Omental fat pad (tissue), 4 donors: Measurements from ENCODE around the gene MRM3. TPM values are rescaled to one million over a fixed set of nuclear protein-coding genes. Genes with fewer than 3 reads are reported as not detected.

Experiments used
- ATAC-seq: fragments of 150-250 bp; one replicate; pipeline ENCODE4 v1.9.1; 2016; ENCODE audit warnings: mild to moderate bottlenecking, moderate library complexity; ENCODE audit not compliant: low FRiP score
- DNase-seq: peaks from one replicate; pipeline ENCODE4 v3.0.0-alpha.2; 2019; ENCODE audit warnings: low spot score
- total RNA-seq, 4 donors: library from RNA; depleted of rRNA; stranded (reverse); fragments of >200 nt; gene quantifications; one replicate each; pipeline ENCODE4 v1.1.0, GENCODE V29; 2016
- TF ChIP-seq, protein P1 (sequence below), 3 donors: fragments of 450-650 bp; IDR thresholded peaks; one replicate each; pipeline ENCODE4 v1.5.1; 2016 to 2017; ENCODE audit warnings: antibody characterized with exemption in 3 of 3, mild to moderate bottlenecking in 3 of 3, moderate library complexity in 2 of 3

Gene MRM3, protein sequence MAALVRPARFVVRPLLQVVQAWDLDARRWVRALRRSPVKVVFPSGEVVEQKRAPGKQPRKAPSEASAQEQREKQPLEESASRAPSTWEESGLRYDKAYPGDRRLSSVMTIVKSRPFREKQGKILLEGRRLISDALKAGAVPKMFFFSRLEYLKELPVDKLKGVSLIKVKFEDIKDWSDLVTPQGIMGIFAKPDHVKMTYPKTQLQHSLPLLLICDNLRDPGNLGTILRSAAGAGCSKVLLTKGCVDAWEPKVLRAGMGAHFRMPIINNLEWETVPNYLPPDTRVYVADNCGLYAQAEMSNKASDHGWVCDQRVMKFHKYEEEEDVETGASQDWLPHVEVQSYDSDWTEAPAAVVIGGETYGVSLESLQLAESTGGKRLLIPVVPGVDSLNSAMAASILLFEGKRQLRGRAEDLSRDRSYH
- total RNA-seq, result 10 to 100 TPM; 14.0 to 23.8 (median 16.0) TPM

DNA sequence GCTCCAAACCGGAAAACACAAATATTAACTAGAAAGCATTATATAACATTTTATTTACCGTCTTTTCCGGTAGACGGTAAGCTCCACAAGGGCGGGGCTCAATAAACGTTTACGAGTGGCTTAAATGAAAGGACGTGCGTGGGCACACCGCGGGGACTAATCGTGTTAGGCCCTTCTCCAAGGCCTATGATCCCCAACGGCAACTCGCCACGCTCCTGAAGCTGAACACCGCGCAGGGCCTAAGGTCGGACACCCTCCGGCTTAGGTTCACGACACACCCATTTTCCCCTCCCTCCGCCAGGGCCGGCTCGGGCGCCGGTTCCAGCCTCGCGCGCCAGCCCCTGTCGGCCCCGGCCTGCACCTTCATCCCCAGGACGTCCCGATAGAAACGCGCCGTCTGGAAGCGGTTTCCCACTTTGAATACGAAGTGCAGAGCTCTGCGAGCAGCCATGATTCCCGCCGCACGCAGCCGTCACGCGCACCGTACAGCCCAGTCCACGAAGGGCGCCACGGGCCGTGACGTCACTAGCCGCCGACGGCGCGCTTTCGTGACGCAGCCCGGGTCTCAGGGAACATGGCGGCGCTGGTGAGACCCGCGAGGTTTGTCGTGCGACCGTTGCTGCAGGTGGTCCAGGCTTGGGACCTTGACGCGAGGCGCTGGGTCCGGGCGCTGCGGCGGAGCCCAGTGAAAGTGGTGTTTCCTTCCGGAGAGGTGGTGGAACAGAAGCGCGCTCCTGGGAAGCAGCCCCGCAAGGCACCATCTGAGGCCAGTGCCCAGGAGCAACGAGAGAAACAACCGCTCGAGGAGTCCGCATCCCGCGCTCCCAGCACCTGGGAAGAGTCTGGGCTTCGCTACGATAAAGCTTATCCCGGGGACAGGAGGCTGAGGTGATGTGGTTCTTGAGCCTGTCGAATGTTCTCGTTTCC lies at the start of gene MRM3, which contains the start of gene GLOD4:
TSS of gene MRM3 (plus strand) at position 549 of the 927 bp plus-strand sequence. CDS start at position 575, 26 bp downstream.
TSS of gene GLOD4 (minus strand) at position 476 of the 927 bp plus-strand sequence. CDS start at position 451, 25 bp downstream.
- TF ChIP-seq, protein P1, sequence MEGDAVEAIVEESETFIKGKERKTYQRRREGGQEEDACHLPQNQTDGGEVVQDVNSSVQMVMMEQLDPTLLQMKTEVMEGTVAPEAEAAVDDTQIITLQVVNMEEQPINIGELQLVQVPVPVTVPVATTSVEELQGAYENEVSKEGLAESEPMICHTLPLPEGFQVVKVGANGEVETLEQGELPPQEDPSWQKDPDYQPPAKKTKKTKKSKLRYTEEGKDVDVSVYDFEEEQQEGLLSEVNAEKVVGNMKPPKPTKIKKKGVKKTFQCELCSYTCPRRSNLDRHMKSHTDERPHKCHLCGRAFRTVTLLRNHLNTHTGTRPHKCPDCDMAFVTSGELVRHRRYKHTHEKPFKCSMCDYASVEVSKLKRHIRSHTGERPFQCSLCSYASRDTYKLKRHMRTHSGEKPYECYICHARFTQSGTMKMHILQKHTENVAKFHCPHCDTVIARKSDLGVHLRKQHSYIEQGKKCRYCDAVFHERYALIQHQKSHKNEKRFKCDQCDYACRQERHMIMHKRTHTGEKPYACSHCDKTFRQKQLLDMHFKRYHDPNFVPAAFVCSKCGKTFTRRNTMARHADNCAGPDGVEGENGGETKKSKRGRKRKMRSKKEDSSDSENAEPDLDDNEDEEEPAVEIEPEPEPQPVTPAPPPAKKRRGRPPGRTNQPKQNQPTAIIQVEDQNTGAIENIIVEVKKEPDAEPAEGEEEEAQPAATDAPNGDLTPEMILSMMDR (IDR thresholded peaks at IDR 0.05), result no peak
- DNase-seq (peak; percentile 95), ATAC-seq (peak; percentile 95)

DNA sequence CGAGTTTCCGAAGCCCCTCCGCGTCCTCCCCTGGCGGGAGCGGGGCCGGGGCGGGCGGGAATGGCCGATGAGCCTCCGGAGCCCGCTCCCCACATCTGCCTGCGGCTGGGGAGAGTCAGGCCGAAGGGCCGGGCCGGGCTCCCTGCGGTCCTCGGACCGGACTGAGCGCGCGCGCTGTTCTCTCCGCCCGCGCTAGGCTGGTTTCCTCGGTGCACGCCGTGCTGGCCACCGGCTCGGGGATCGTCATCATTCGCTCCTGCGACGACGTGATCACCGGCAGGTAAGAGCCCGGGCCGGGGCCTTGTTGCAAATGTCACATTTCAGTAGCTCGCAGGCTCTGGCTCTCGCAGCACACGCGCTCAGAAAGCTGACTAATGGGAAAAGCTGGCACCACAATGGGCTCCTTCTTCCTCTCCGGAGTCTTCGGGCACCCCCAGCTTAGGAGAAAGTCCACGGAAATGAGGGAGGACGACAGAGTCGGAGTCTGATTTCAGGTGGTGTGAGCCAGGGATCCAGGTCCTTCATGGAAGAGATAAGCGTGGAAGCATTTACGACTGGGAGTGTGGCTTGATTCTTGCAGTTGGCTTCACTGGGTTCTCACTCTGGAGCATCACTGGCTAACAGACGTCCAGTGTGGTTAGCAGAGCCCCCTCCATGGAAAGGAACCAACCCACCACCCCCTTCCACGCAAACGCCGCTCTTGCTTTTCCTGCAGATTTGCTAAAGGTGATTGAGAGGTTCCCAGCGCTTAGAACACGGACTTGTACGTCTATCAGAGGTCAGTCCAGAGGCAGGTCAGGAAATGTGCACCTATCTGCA lies 49.0 kb upstream of the MRM3 start:
- TF ChIP-seq, protein P1 (IDR thresholded peaks at IDR 0.05), result no peak
- ATAC-seq, result peak; percentile 39
- DNase-seq, result no peak

DNA sequence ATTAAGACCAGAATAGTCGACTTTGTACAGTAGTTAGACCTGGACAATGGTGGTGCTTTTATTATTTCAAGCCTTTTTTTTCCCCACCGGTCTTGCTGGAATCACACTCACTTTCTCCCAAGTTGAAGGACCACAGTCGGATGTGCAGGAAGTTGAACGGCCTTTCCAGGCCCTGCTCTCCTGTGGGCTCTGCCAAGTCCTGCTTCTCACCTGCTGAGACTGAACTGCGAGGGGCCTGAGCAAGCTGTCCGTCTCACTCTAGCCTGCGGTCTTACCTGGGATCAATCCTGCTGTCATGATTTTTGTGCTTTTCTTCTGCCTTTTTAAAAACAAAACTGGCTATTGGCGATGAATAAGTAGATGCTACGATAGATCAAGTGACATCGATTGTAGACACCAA lies 48.4 kb upstream of the MRM3 start:
- ATAC-seq (no peak), DNase-seq (no peak)
- TF ChIP-seq, protein P1 (IDR thresholded peaks at IDR 0.05), result no peak

DNA sequence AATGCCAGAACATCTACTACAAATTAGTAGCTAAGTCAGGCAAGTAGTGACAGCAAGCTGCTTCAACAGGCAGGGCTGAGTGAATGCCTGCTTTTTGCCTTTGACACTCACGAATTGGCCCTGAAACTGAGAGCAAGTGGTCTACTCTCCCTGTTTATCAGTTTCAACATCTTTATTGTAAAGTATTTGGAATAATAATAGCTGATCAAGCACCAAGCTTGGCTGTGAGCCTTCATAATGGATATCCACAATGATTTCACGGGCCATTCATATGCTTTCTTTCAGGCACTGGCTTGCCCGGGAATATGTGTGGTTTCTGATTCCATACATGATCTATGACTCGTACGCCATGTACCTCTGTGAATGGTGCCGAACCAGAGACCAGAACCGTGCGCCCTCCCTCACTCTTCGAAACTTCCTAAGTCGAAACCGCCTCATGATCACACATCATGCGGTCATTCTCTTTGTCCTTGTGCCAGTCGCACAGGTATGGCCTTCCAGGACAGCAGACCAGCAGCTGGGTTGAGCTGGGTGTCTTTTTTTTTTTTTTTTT lies 44.5 kb upstream of the MRM3 start:
- TF ChIP-seq, protein P1 (IDR thresholded peaks at IDR 0.05), result no peak
- DNase-seq (no peak), ATAC-seq (no peak)

DNA sequence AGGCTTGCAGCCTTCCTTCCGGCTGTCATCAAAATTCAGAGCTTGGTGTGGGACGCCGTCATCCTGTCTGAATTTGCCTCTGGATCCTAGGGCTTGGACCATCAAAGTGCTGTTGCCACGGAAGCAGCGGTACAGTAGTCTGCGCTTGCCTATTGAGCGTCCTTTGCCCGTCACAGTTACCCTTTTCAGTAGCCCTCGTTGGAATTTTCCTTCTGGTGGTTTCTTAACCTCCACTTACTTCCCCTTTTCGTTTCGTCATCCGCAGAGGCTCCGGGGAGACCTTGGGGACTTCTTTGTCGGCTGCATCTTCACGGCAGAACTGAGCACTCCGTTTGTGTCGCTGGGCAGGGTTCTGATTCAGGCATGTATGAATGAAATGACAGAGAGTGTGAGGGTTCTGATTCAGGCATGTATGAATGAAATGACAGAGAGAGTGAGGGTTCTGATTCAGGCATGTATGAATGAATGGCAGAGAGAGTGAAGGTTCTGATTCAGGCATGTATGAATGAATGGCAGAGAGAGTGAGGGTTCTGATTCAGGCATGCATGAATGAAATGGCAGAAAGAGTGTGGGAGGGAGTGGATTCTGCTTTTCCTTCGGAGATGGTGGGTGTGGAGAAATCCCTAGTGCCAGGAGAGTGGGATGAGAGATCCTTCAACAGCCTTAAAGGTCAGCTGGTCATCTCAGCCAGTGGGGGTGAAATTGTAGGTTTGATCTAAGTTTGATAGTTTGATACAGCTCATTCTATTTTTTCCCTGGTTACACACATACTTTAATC lies 41.7 kb upstream of the MRM3 start:
- TF ChIP-seq, protein P1 (IDR thresholded peaks at IDR 0.05), result no peak
- DNase-seq, result no peak
- ATAC-seq, result no peak
